ENCODE data around the gene AVP. TPM values are rescaled to one million over a fixed set of nuclear protein-coding genes. Genes with fewer than 3 reads are reported as not detected.

Gene AVP
- polyA plus RNA-seq, 1 donor (not counting 4 experiments of a cell fraction or from before 2014, with no cell fraction given), result not detected

- no peaks in the 10 kb centered on the region for H3K9me3 ChIP-seq (ENCODE audit: control insufficient read depth, low read depth, low read length)
- H4K20me1 ChIP-seq (ENCODE audit: control insufficient read depth, extremely low read depth, insufficient read depth, low read length), result no peaks in the 10 kb centered on the region
- peaks cover 47% of the 10 kb centered on the region for H3K27me3 ChIP-seq (ENCODE audit: control insufficient read depth, extremely low read depth, insufficient read depth, low read length)
- H3K4me1 ChIP-seq (ENCODE audit: control insufficient read depth, extremely low read depth, insufficient read depth, low read length), result no peaks in the 10 kb centered on the region
- dilution Hi-C loops (cut with MboI; ENCODE audit: extremely low pct_ligation_motif_present, low sequenced_read_pairs), result no loop called here
- no peak overlapping the region for H3K4me3 ChIP-seq (ENCODE audit: control insufficient read depth in 2 of 3, extremely low read depth in 1 of 3, insufficient read depth in 2 of 3, low read depth in 1 of 3, low read length in 3 of 3)
- H3K36me3 ChIP-seq (ENCODE audit: control insufficient read depth in 2 of 2, extremely low read depth in 1 of 2, insufficient read depth in 2 of 2, low read length in 2 of 2), result no peaks in the 10 kb centered on the region
- no peak overlapping the region for H3K4me2 ChIP-seq (ENCODE audit: control insufficient read depth, extremely low read depth, insufficient read depth, low read depth, low read length)
- no peaks in the 10 kb centered on the region for H3K9me1 ChIP-seq (ENCODE audit: control insufficient read depth, extremely low read depth, insufficient read depth, low read length)
- FAIRE-seq (no peak), DNase-seq (ENCODE audit: low read depth, low spot score) (no peak)
- H3K9ac ChIP-seq (ENCODE audit: control insufficient read depth, extremely low read depth, insufficient read depth, low read length), result no peak overlapping the region
- H2AFZ ChIP-seq (ENCODE audit: control insufficient read depth, low read length), result no peak overlapping the region
- no peaks in the 10 kb centered on the region for H3K79me2 ChIP-seq (ENCODE audit: control insufficient read depth, insufficient read depth, low read length)
- TF ChIP-seq CTCF (optimal IDR thresholded peaks at IDR 0.05 in 1 of 3, IDR thresholded peaks at IDR 0.05 in 1 of 3, conservative IDR thresholded peaks at IDR 0.05 in 1 of 3; ENCODE audit: extremely low read depth in 1 of 3, insufficient read depth in 2 of 3, low read length in 3 of 3), result no peak
- TF ChIP-seq EZH2 (IDR thresholded peaks at IDR 0.05; ENCODE audit: low read length), result no peak
- no peak overlapping the region for H3K27ac ChIP-seq (ENCODE audit: control insufficient read depth, insufficient read depth, low read length)
Observed at GRCh38 chr20:3085571-3086072, 1.1 kb upstream of the AVP start.

- Histone ChIP-seq H3K9me3 (ENCODE audit: control insufficient read depth, low read depth, low read length) (no peaks in the 10 kb centered on the region), H3K4me2 (ENCODE audit: control insufficient read depth, extremely low read depth, insufficient read depth, low read depth, low read length) (no peak overlapping the region), H2AFZ (ENCODE audit: control insufficient read depth, low read length) (no peak overlapping the region), H3K9me1 (ENCODE audit: control insufficient read depth, extremely low read depth, insufficient read depth, low read length) (no peaks in the 10 kb centered on the region), H3K27ac (ENCODE audit: control insufficient read depth, insufficient read depth, low read length) (no peak overlapping the region), H4K20me1 (ENCODE audit: control insufficient read depth, extremely low read depth, insufficient read depth, low read length) (no peaks in the 10 kb centered on the region), H3K9ac (ENCODE audit: control insufficient read depth, extremely low read depth, insufficient read depth, low read length) (no peak overlapping the region), H3K27me3 (ENCODE audit: control insufficient read depth, extremely low read depth, insufficient read depth, low read length) (peaks cover 50% of the 10 kb centered on the region), H3K4me1 (ENCODE audit: control insufficient read depth, extremely low read depth, insufficient read depth, low read length) (no peaks in the 10 kb centered on the region), H3K36me3 (ENCODE audit: control insufficient read depth in 2 of 2, extremely low read depth in 1 of 2, insufficient read depth in 2 of 2, low read length in 2 of 2) (no peaks in the 10 kb centered on the region), H3K4me3 (ENCODE audit: control insufficient read depth in 2 of 3, extremely low read depth in 1 of 3, insufficient read depth in 2 of 3, low read depth in 1 of 3, low read length in 3 of 3) (no peak overlapping the region), H3K79me2 (ENCODE audit: control insufficient read depth, insufficient read depth, low read length) (no peaks in the 10 kb centered on the region)
- DNase-seq (ENCODE audit: low read depth, low spot score) (no peak), FAIRE-seq (no peak)
- TF ChIP-seq CTCF (optimal IDR thresholded peaks at IDR 0.05 in 1 of 3, IDR thresholded peaks at IDR 0.05 in 1 of 3, conservative IDR thresholded peaks at IDR 0.05 in 1 of 3; ENCODE audit: extremely low read depth in 1 of 3, insufficient read depth in 2 of 3, low read length in 3 of 3) (no peak), EZH2 (IDR thresholded peaks at IDR 0.05; ENCODE audit: low read length) (no peak)
- dilution Hi-C loops (cut with MboI; ENCODE audit: extremely low pct_ligation_motif_present, low sequenced_read_pairs), result no loop called here
Observed at GRCh38 chr20:3084986-3085360, 449 bp upstream of the AVP start.

All from keratinocyte (primary cell).